ENCODE data around the gene SPATA31E1.
"Not testable (repeated sequence)": the region's sequence is repeated elsewhere in the genome, so short reads cannot be mapped to it uniquely, and the experiment has no call there.

The SPATA31E1 gene

DNA sequence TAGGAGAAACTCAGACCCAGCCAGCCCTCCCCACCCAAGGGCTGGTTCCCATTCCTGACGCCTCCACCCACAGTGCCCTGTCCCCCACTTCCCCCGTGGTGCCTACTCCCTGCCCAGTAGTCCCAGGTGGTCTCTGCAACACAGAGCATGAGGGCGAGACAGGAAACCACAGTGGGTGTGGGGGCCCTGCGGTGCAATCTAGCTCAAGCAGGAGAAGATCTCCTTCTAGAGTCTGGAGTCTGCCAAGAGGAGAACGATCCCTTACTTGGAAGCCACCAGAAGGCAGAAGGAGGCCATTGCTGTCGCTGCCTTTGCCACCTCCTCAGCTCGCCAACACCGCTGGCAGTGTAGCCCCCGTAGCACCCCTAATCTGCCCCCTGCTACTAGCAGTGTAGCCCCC lies 55.2 kb downstream of the SPATA31E1 start:
- DNase-seq = not testable (repeated sequence)

DNA sequence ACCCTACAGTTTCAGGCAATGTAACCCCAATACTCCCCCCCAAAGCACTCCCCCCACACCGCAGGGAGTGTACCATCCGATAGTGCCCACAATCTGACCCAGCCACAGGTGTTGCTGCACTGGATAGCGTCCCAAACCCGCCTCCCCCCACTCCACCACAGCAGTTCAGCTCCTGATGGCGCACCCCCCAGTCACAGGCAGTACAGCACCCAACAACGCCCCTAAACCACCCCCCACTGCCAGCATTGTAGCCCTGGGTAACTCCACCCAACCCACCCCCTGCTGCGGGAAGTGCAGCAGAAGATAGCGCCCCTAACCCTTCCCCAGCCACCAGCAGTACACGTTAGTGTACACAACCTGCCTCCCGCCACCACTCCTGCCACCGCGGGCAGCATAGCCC lies 55.7 kb downstream of the SPATA31E1 start:
- DNase-seq = not testable (repeated sequence)

Data from stimulated activated naive CD4-positive, alpha-beta T cell treated with Interleukin-2 at 50 U/mL for 16 hours (primary cell).